SK-N-SH treated with all-trans-retinoic acid at 6 μM for 48 hours (cell line): Measurements from ENCODE around the gene PHACTR3.

ENCODE experiments used
- ATAC-seq: fragments of 200-7000 bp; cut with Tn5 transposase; 3 replicates; pipeline ENCODE4 v1.9.1; 2020; ENCODE audit warnings: mild to moderate bottlenecking, moderate library complexity
- ARNTL ChIP-seq: fragments of 450-650 bp; formaldehyde crosslinking; IDR thresholded peaks from 2 replicates; pipeline ENCODE4 v1.5.0; 2020; ENCODE audit warnings: low read depth, mild to moderate bottlenecking, moderate library complexity, borderline replicate concordance
- BACH2 ChIP-seq: fragments of 250-450 bp; sonication (Bioruptor Pico); IDR thresholded peaks from 2 replicates; pipeline ENCODE4 v1.9.0; 2021; ENCODE audit warnings: mild to moderate bottlenecking, borderline replicate concordance
- CSRNP3 ChIP-seq: fragments of 250-450 bp; sonication (Bioruptor Pico); IDR thresholded peaks from 2 replicates; pipeline ENCODE4 v1.5.1; 2021; ENCODE audit warnings: mild to moderate bottlenecking, moderate library complexity
- ESRRG ChIP-seq: fragments of 250-450 bp; sonication (Bioruptor Pico); IDR thresholded peaks from 2 replicates; pipeline ENCODE4 v1.6.1; 2021; ENCODE audit warnings: mild to moderate bottlenecking
- GLIS3 ChIP-seq: fragments of 250-450 bp; sonication (Bioruptor Pico); IDR thresholded peaks from 2 replicates; pipeline ENCODE4 v1.5.0; 2020; ENCODE audit warnings: mild to moderate bottlenecking, moderate library complexity
- ISL1 ChIP-seq: fragments of 250-450 bp; sonication (Bioruptor Pico); IDR thresholded peaks from 2 replicates; pipeline ENCODE4 v2.1.2; 2022; ENCODE audit warnings: mild to moderate bottlenecking, moderate library complexity
- OSR1 ChIP-seq: fragments of 250-450 bp; sonication (Bioruptor Pico); IDR thresholded peaks from 2 replicates; pipeline ENCODE4 v1.8.0; 2022; ENCODE audit warnings: moderate library complexity, mild to moderate bottlenecking, inconsistent platforms
- PATZ1 ChIP-seq: fragments of 250-450 bp; sonication (Bioruptor Pico); IDR thresholded peaks from 2 replicates; pipeline ENCODE4 v1.8.0; 2020; ENCODE audit warnings: mild to moderate bottlenecking, moderate library complexity, borderline replicate concordance
- POU6F1 ChIP-seq: fragments of 250-450 bp; sonication (Bioruptor Pico); IDR thresholded peaks from 2 replicates; pipeline ENCODE4 v1.8.0; 2021; ENCODE audit warnings: low read depth, mild to moderate bottlenecking, moderate library complexity, borderline replicate concordance
- PPARA ChIP-seq: fragments of 250-450 bp; sonication (Bioruptor Pico); IDR thresholded peaks from 2 replicates; pipeline ENCODE4 v1.5.0; 2020; ENCODE audit warnings: mild to moderate bottlenecking, borderline replicate concordance
- RARB ChIP-seq: fragments of 250-450 bp; sonication (Bioruptor Pico); IDR thresholded peaks from 2 replicates; pipeline ENCODE4 v1.8.0; 2021; ENCODE audit warnings: mild to moderate bottlenecking, moderate library complexity
- SNAI2 ChIP-seq: fragments of 250-450 bp; sonication (Bioruptor Pico); IDR thresholded peaks from 2 replicates; pipeline ENCODE4 v1.5.0; 2020; ENCODE audit warnings: mild to moderate bottlenecking, moderate library complexity
- TCF4 ChIP-seq: fragments of 250-450 bp; sonication (Bioruptor Pico); IDR thresholded peaks from 2 replicates; pipeline ENCODE4 v1.8.0; 2021; ENCODE audit warnings: mild to moderate bottlenecking, moderate library complexity, borderline replicate concordance
- TOX ChIP-seq: fragments of 250-450 bp; sonication (Bioruptor Pico); IDR thresholded peaks from 2 replicates; pipeline ENCODE4 v1.8.0; 2021; ENCODE audit warnings: mild to moderate bottlenecking, moderate library complexity, borderline replicate concordance
- TSHZ2 ChIP-seq: fragments of 250-450 bp; sonication (Bioruptor Pico); IDR thresholded peaks from 2 replicates; pipeline ENCODE4 v1.5.0; 2020; ENCODE audit warnings: mild to moderate bottlenecking, moderate library complexity
- ZC3H10 ChIP-seq: fragments of 250-450 bp; sonication (Bioruptor Pico); IDR thresholded peaks from 2 replicates; pipeline ENCODE4 v1.5.1; 2021; ENCODE audit warnings: mild to moderate bottlenecking, moderate library complexity
- ZFP30 ChIP-seq: fragments of 450-650 bp; formaldehyde crosslinking; IDR thresholded peaks from 2 replicates; pipeline ENCODE4 v1.5.0; 2022; ENCODE audit warnings: mild to moderate bottlenecking, moderate library complexity
- ZNF565 ChIP-seq: fragments of 450-650 bp; formaldehyde crosslinking; conservative IDR thresholded peaks from 2 replicates; pipeline ENCODE4 v1.5.0; 2020; ENCODE audit warnings: low read depth, mild to moderate bottlenecking, moderate library complexity
- ZNF70 ChIP-seq: fragments of 450-650 bp; formaldehyde crosslinking; IDR thresholded peaks from 2 replicates; pipeline ENCODE4 v1.5.0; 2020; ENCODE audit warnings: mild to moderate bottlenecking, moderate library complexity
- ZNF8 ChIP-seq: fragments of 450-650 bp; formaldehyde crosslinking; IDR thresholded peaks from 2 replicates; pipeline ENCODE4 v1.5.0; 2020; ENCODE audit warnings: mild to moderate bottlenecking, moderate library complexity

The PHACTR3 gene

GRCh38 chr20:59776626-59777330 is 172.4 kb downstream of the PHACTR3 start:
- TF ChIP-seq CSRNP3 (CRISPR knock-in tag), result no peak
- TF ChIP-seq TOX (CRISPR knock-in tag), result no peak
- TF ChIP-seq GLIS3 (CRISPR knock-in tag), result no peak
- TF ChIP-seq ZC3H10 (CRISPR knock-in tag), result no peak
- TF ChIP-seq SNAI2 (CRISPR knock-in tag), result no peak
- no peak for TF ChIP-seq ZNF8
- TF ChIP-seq PATZ1 (CRISPR knock-in tag), result no peak
- TF ChIP-seq RARB (CRISPR knock-in tag), result no peak
- TF ChIP-seq TSHZ2 (CRISPR knock-in tag), result no peak
- no peak for TF ChIP-seq ZNF565
- TF ChIP-seq POU6F1 (CRISPR knock-in tag), result no peak
- no peak for TF ChIP-seq TCF4 (CRISPR knock-in tag)
- TF ChIP-seq OSR1 (CRISPR knock-in tag), result no peak
- TF ChIP-seq ESRRG (CRISPR knock-in tag), result no peak
- TF ChIP-seq ISL1 (CRISPR knock-in tag), result no peak
- no peak for TF ChIP-seq ZFP30 (CRISPR knock-in tag)
- TF ChIP-seq ZNF70 (CRISPR knock-in tag), result no peak
- TF ChIP-seq ARNTL (CRISPR knock-in tag), result no peak
- TF ChIP-seq PPARA (CRISPR knock-in tag), result no peak
- no peak for ATAC-seq

- ATAC-seq, result no peak
- no peak for TF ChIP-seq ZNF8
- TF ChIP-seq TSHZ2 (CRISPR knock-in tag), result no peak
- TF ChIP-seq PPARA (CRISPR knock-in tag), result no peak
- no peak for TF ChIP-seq ZFP30 (CRISPR knock-in tag)
- TF ChIP-seq SNAI2 (CRISPR knock-in tag), result no peak
- TF ChIP-seq OSR1 (CRISPR knock-in tag), result no peak
- TF ChIP-seq POU6F1 (CRISPR knock-in tag), result no peak
- TF ChIP-seq ZNF70 (CRISPR knock-in tag), result no peak
- TF ChIP-seq ZC3H10 (CRISPR knock-in tag), result no peak
- no peak for TF ChIP-seq PATZ1 (CRISPR knock-in tag)
- TF ChIP-seq ISL1 (CRISPR knock-in tag), result no peak
- TF ChIP-seq BACH2 (CRISPR knock-in tag), result no peak
- no peak for TF ChIP-seq TCF4 (CRISPR knock-in tag)
- TF ChIP-seq CSRNP3 (CRISPR knock-in tag), result no peak
These were observed 173.0 kb downstream of the PHACTR3 start for GRCh38 chr20:59777331-59777725.
